Measurements from ENCODE around the gene SACM1L.
"Not testable (repeated sequence)": the region's sequence is repeated elsewhere in the genome, so short reads cannot be mapped to it uniquely, and the experiment has no call there.

The SACM1L gene

GRCh38 chr3:45746165-45746776, 57.1 kb downstream of the SACM1L start:
- DNase-seq = no peak

DNA sequence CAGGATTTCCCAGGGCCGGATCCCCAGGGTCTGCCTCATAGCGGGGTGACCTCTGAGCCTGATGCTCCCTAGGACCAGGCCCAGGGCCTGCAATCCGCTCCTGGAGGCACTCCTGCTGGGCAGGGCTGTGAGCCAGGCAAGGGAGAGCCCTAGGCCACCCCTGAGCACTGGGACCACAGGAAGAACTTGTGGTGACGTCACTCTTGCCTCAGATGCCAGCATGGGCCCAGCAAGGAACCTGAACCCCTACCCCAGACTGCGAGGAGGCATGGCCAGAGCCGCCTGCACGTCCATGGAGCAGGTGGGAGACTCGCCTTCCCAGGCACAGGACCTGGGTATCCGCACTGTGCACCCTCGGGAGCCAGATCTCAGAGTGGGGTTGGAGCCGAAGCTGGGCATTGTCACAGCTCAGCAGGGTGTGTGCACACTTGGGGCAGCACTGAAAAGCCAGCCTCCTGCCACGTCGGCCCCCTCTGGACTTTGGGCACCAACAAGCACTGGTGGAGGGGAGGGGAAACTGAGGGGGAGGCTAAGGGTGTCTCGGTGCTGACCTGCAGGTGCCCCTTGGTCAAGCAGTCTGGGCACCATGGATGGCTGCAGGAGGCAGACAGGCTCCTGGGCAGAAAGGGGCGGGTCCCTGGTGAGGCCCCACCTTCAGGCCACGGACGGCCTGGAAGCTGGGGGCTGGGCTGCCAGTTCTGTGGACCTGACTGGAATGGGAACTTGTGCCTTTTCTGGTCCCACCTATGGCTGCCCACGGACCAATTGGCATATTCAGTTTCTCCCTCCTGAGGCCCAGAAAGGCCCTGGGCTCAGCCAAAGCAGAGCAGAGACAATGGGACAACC, 57.8 kb downstream of the SACM1L start:
- no peak for DNase-seq

- DNase-seq = no peak
Measured at GRCh38 chr3:45748068-45748467, 58.9 kb downstream of the SACM1L start.

DNA sequence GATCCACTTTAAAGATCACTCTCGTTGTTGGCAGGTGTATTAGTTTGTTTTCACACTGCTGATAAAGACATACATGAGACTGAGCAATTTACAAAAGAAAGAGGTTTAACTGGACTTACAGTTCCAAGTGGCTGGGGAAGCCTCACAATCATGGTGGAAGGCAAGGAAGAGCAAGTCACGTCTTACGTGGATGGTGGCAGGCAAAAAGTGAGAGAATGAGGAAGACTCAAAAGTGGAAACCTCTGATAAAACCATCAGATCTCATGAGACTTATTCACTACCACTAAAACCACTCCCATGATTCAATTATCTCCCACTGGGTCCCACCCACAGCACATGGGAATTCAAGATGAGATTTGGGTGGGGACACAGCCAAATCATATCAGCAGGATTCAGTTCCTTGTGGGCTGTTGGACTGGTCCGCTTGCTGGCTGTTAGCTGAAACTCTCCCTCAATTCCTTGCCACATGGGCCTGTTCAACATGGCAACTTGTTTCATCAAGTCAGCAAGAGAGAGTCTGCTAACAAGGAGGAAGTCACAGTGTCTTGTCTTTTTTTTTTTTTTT, 59.9 kb downstream of the SACM1L start:
- DNase-seq = not testable (repeated sequence)

DNA sequence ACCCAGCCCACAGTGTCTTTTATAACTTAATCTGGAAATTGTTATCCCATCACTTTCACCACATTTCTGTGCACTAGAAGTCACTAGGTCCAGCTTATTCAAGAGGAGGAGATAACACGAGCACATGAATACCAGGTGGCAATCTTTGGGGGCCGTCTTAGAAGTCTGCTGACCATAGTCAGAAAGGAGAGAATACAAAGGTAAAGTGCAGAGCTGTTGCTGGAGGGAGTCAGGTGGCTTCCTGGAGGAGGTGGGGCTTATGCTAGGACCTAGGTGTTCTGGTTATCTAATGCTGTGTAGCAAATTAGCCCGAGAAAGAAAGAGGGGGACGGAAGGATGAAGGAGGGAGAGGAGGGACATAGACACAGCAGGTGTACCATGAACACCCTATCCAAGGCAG, 60.7 kb downstream of the SACM1L start:
- DNase-seq = no peak

- DNase-seq = no peak
Measured at GRCh38 chr3:45751537-45752242, 62.5 kb downstream of the SACM1L start.

- no peak for DNase-seq
Measured at GRCh38 chr3:45753095-45753494, 63.9 kb downstream of the SACM1L start.

- no peak for DNase-seq
Measured at GRCh38 chr3:45754461-45754860, 65.3 kb downstream of the SACM1L start.

GRCh38 chr3:45756055-45756454, 66.9 kb downstream of the SACM1L start:
- DNase-seq = no peak

DNA sequence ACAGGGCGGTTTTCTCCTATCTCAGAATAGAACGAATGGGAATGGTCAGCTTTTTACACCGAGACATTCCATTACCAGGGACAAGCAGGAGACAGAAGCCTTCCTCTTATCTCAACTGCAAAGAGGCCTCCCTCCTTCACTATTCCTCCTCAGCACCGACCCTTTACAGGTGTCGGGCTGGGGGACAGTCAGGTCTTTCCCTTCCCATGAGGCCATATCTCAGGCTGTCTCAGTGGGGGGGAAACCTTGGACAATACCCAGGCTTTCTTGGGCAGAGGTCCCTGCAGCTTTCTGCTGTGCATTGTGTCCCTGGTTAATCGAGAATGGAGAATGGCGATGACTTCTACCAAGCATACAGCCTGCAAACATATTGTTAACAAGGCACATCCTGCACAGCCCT, 67.9 kb downstream of the SACM1L start:
- not testable (repeated sequence) for DNase-seq

DNA sequence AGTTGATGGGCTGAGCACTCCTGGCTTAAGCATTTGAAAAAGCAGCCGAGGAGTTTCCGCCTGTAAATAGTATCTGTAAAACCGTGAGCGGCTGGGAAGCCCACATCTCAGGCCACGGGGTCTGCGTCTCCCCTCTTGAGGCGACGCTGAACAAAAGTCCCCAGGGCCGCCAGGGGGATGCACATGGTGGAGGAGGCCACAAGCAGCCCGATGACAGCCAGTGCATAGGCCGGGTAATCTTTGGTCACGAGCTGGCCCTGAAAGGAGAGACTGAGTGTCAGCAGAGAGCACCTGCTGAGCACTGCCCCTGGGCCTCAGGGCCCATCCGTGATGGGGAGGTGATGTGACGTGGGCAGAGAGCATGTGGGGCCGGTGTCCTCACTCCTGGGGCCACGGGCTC, 69.7 kb downstream of the SACM1L start:
- no peak for DNase-seq

DNA sequence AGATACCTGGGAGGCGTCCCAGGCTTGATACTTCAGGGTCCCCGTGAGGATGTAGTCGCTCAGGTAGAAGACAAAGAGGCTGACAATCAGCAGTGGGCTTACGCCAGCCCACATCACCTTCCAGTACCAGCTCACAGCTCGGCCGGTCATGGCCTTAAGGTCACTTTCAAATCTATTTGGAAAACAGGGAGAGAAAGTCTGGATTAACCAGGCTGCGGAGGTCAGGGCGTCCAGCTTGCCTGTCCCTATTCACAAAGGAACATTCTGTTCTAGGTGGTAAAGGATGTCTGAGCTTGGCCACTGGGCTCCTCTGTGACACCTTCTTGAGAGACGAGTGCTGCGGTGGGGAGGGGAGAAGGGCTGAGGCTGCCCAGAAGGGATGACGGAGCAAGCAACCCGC, 70.7 kb downstream of the SACM1L start:
- no peak for DNase-seq

- peak; percentile 77 for DNase-seq
Measured at GRCh38 chr3:45760878-45761711, 71.9 kb downstream of the SACM1L start.

- no peak for DNase-seq
Measured at GRCh38 chr3:45761831-45762230, 72.6 kb downstream of the SACM1L start.

DNA sequence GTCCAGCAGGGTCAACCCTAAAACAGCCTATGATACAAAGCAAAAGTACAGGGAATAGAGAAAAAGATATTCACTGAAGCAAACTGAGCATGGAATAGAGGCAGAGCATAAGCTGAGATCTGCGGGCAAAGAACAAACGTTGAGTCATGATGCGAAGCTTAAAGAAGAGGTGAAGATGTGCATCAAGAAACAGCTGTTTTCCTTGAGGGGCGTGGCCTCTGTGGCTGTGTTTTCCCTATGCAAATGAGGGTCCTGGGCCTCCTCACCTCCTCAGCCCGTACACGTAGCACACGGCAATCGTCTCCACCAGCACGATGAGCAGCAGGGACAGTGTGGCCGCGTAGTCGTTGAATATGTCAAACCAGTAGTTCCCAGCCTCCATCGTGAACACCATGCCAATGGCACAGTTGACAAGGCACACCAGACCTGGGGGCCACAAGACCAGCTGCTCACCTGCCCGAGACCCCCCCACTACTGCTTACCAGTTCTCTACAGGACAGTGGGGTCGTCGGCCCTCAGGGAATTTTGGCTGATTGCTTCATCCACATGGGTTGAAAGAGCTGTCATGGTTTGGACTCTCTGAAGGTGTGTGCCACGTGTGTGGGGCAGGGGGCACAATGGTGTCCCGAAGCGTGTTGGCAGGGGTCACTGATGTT, 73.6 kb downstream of the SACM1L start:
- no peak for DNase-seq

- DNase-seq = no peak
Measured at GRCh38 chr3:45763303-45763675, 74.1 kb downstream of the SACM1L start.

GRCh38 chr3:45765266-45765851, 76.2 kb downstream of the SACM1L start:
- no peak for DNase-seq

DNA sequence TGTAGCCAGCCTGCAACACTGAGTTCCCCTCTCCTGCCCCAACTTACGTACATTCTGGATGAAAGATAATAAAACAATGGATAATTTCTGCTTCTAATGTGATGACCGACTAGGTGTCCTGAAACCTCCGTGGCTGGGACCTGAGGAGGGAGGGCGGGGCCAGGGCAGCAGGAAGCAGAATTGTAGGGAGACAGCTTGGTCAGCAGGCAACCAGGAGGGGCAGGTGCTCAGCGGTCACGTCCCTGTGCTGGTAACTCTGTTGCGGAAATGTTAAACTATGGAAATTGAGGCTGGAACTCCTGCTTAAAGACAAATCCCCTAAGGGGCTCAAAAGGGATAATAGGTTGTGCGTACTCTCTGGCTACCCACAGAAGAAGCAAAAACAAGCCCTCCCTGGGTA, 76.8 kb downstream of the SACM1L start:
- DNase-seq = no peak

DNA sequence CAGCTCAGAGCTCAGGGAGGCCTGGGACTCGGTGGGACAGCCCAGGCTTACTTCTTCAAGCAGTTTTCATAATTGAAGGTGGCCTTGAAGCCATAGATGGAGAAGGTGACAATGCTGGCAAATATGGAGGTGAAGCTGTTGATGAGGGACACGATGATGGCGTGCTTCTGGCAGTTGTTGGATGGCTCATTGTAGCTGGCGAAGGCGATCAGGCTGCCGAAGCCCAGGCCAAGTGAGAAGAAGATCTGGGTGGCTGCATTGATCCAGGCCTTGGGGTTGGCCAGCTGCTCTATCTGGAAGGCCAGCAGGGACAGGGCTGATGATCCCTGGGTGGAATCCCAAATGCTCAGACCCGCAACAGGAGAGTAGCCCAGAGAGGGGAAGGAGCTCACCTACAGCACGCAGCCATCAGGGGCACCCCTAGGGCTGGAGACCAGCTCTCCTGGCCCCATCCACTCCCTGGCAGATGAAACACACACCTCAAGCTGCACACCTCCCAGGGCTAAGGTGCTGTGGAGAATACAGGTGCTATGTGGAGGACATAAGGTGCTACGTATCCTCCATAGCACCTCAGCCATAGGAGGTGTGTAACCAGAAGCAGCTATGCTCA, 82.1 kb downstream of the SACM1L start:
- no peak for DNase-seq

GRCh38 chr3:45771831-45772230, 82.6 kb downstream of the SACM1L start:
- no peak for DNase-seq

DNA sequence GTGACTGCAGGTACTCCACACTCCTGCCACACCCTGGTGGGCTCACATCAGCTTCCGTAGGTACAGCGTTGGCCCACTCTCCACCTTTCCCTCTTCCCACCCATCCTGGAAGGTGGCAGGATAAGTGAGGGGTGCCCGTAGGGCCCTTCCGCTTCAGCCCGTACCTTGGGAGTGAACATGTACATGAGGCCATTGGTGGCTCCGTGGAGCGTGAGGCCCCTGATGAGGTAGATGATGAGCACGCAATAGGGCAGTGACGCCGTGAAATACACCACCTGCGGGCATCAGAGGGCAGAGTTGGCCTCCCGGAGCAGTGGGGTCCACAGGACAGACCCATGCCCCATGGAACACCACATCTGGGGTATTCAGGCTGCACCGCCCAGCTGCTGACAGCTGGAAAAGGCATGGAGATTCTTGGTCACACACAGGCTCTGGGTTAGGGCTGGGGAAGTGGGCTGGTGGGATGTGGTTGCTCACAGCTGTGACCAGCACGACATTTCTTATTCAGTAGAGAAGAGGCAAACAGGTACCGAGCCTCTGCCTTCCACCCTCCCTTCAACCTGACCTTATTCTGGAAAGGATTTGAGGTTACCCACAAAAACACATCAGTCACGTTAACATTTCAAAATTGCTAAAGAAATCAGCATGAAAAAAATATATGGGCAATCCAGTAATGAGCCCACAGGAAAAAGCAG, 83.3 kb downstream of the SACM1L start:
- no peak for DNase-seq

All from NCI-H2029 treated with DMSO at 0.1 percent for 48 hours (cell line).